ENCODE results near the gene MUC13.

DNA sequence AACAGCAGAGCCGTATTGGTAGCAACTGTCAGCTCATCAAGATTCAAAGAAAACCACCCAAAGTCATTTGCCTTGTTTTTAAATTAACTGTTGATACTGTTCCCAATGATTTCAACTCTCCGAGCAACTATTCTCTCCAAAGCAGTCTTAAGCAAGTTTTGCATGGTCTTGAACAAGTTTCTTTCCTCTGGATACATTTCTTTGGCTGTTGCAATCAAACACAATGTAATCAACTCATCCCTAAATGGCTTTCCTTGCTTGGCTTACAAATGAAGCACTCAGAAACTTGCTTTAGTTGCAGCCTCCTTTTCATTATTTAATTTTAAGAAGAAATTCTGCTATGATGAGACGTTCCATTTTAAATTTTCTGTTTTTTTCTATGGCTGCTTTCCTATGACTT, 15.5 kb upstream of the MUC13 start:
- TF ChIP-seq YY1 (IDR thresholded peaks at IDR 0.05; ENCODE audit: insufficient read depth, insufficient read length) (no peak), ZNF274 (IDR thresholded peaks at IDR 0.05; ENCODE audit: low read depth, low read length) (no peak), SUZ12 (IDR thresholded peaks at IDR 0.05; ENCODE audit: extremely low read depth, insufficient read depth, insufficient read length) (no peak)
